ENCODE measurements around the gene DGKG. TPM values are rescaled to one million over a fixed set of nuclear protein-coding genes. Genes with fewer than 3 reads are reported as not detected.

DGKG gene
- total RNA-seq (2014; rRNA removed; shearing (Covaris generic)) = 18.4 and 26.1 TPM in 2 replicates

- DNase-seq (ENCODE audit: low spot score) = peak; percentile 25
Measured at GRCh38 chr3:186361762-186362536, at the start of gene DGKG. DGKG (minus strand) TSS chr3:186362234; CDS start chr3:186320459, 41,775 bp downstream.

GRCh38 chr3:186411089-186411488 is 49.1 kb upstream of the DGKG start:
- DNase-seq (ENCODE audit: low spot score) = no peak

DNA sequence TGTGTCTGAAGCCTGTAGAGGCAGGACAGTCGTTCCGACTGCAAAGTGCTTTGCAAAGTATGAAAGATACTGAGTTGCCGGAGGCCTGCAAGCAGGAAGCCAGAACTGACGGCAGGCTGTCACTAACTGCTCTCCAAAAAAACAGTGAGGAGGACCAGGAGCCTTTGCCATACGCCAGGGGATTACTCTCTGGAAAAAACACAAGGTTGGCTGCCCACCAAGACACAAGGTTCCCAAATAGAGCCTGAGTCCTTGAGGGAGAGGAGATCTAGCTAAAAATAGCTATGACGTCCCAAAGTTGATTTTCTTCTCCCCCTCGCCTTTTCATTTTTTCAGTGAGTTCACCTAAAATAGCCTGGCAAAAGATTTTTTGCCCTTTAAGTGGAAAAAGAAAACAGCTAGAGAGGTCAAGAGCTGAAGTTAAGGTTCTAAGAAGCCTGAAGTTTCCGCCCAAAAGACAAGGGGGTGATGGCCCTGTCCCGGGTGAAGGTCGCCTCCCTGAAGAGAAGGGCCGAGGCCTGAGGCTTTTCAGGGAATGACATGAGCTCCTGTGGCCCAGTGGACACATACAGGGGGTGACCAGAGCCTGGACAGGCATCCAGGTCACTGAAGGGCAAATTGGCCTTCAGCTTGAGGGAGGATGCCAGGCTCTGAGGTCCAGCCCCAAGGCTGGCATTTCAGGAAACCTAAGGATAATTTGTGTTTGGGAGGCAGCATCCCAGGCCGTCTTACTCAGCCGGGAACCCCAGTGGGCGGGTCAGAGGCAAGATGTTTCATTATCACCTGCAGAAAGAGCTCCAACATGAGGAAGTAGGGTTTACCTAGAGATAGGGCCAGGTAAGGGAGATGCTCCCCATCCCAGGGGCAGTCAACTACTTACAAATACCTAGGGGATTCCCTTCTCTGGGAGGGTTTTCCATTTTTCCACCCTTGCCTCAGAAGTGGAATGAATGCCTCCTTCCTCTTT is 44.9 kb upstream of the DGKG start:
- DNase-seq (ENCODE audit: low spot score) = no peak

DNA sequence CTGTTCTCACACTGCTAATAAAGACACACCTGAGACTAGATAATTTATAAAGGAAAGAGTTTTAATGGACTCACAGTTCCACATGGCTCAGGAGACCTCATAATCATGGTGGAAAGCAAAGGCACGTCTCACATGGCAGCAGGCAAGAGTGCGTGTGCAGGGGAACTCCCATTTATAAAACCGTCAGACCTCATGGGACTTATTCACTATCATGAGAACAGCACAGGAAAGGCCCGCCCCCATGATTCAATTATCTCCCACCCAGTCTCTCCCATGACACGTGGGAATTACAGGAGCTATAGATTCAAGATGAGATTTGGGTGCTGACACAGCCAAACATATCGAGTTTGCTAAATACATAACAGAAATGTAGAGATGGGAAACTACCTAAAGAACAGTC is 39.5 kb upstream of the DGKG start:
- DNase-seq (ENCODE audit: low spot score) = no peak

GRCh38 chr3:186400662-186401061 is 38.6 kb upstream of the DGKG start:
- DNase-seq (ENCODE audit: low spot score) = no peak

DNA sequence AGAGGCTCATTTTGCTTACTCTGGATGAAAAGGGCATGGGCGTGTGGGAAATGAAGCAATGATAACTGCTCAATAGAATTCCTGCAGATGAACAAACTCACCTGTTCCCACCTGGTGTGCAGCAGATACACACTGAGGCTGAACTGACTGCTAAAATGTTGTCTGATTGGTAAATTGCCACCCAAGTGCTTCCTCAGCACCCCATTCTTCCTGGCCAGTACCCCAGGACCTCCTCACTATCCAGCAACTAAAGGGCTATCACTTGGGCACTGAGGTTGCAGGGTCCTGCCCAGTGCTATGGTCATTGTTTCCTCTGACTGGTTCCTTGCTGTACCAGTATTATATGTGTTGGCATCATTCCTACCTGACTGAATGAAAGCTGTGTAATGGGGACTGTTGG is 38.0 kb upstream of the DGKG start:
- DNase-seq (ENCODE audit: low spot score) = no peak

- no peak for DNase-seq (ENCODE audit: low spot score)
Measured at GRCh38 chr3:186394566-186395217, 32.7 kb upstream of the DGKG start.

- DNase-seq (ENCODE audit: low spot score) = no peak
Measured at GRCh38 chr3:186386883-186387560, 25.0 kb upstream of the DGKG start.

- no peak for DNase-seq (ENCODE audit: low spot score)
Measured at GRCh38 chr3:186385856-186386602, 24.0 kb upstream of the DGKG start.

GRCh38 chr3:186383026-186383993 is 21.3 kb upstream of the DGKG start:
- DNase-seq (ENCODE audit: low spot score) = no peak

GRCh38 chr3:186382217-186382885 is 20.3 kb upstream of the DGKG start:
- DNase-seq (ENCODE audit: low spot score) = no peak

DNA sequence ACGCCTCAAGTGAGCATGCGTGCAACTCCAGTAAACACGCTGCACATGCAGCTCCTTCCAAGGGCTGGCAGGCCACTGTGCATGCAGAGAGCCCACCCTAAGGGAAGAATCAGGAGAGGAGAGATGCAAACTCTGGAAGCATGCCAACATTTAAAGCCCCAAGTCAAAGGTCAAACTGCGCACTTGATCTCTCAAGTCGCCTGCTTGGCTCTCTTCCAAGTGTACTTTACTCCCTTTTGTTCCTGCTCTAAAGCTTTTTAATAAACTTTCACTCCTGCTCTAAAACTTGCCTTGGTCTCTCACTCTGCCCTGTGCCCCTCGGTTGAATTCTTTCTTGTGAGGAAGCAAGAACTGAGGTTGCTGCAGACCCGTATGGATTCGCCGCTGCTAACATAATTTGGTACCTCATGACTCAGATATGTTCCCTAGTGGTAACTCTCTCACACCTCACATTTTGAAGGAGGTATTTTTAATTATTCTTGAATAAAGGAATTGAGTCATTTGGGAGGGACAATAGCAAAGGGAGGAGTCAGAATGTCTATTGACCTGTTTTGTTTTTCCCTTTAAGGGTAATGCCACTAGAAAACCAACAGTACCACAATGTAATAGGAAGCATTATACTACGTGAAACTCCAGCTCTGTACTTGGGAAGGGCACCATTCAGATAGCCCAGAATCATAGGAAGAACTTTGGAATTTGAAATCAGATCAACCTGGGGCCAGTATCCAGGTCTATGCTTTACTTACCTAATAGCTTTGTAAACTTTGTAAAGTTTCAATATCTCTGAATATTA is 19.6 kb upstream of the DGKG start:
- DNase-seq (ENCODE audit: low spot score) = no peak

DNA sequence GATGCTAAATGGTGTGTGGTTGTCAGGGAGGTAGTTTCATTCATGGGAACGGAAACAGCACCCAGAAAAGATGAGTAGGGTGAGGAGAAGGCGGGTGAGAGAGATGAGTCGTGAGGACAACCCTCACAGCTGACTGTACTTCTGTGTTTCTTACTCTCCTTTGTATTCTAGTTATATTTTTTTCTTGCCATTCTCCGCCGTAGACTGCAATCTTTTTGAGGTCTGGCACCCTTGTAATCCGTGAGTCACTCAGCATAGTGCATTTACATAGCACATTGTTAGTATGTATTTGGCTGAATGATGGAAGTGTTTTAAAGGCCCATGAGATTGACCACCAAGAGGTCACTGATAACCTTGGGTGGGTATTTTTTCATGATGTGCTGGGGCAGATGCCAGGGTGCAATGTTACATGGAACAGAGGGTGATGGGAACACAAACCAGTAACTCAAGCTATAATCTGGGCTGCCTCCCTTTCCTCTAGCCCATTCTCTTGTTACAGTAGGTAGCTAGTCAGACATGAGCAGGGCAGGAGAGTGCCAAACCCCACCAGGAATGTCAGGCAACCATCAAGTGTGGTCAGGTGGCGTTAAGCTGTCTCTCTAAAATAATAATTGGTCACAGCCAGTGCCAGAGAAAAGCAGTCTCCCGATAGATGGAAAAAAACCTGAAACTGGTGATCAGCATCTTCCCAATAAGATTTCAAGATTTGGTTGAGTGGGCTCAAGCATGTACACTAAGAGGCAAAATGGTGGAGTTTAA is 18.8 kb upstream of the DGKG start:
- no peak for DNase-seq (ENCODE audit: low spot score)

DNA sequence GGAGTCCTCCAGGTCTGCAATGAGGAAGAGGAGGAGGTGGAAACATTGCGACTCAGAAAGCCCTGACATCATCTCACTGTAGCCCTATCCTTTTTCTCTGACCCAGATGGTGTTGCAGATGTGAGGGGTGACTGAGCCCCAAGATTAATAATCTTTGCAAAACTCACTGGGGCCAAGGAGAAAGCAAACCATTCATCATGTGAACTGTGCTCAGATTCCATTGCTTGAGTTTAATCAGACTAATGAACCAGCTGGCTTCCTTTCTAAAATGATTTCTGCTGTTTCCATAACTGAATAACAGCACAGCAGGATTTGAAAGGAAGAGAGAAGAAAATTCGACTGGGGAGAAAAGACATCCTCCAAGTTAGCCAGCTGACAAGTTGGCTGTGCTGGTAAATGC is 13.4 kb upstream of the DGKG start:
- no peak for DNase-seq (ENCODE audit: low spot score)

- no peak for DNase-seq (ENCODE audit: low spot score)
Measured at GRCh38 chr3:186374376-186374775, 12.3 kb upstream of the DGKG start.

- DNase-seq (ENCODE audit: low spot score) = no peak
Measured at GRCh38 chr3:186369217-186369616, 7.2 kb upstream of the DGKG start.

GRCh38 chr3:186368717-186369116 is 6.7 kb upstream of the DGKG start:
- no peak for DNase-seq (ENCODE audit: low spot score)

- no peak for DNase-seq (ENCODE audit: low spot score)
Measured at GRCh38 chr3:186368176-186368575, 6.1 kb upstream of the DGKG start.

All from H4 (cell line).